ENCODE data around the gene CPSF4L. TPM values are rescaled to one million over a fixed set of nuclear protein-coding genes. Genes with fewer than 3 reads are reported as not detected.

CPSF4L gene
- total and polyA plus RNA-seq, 2 donors (not counting 3 experiments of a cell fraction or from before 2014, with no cell fraction given): not detected

DNA sequence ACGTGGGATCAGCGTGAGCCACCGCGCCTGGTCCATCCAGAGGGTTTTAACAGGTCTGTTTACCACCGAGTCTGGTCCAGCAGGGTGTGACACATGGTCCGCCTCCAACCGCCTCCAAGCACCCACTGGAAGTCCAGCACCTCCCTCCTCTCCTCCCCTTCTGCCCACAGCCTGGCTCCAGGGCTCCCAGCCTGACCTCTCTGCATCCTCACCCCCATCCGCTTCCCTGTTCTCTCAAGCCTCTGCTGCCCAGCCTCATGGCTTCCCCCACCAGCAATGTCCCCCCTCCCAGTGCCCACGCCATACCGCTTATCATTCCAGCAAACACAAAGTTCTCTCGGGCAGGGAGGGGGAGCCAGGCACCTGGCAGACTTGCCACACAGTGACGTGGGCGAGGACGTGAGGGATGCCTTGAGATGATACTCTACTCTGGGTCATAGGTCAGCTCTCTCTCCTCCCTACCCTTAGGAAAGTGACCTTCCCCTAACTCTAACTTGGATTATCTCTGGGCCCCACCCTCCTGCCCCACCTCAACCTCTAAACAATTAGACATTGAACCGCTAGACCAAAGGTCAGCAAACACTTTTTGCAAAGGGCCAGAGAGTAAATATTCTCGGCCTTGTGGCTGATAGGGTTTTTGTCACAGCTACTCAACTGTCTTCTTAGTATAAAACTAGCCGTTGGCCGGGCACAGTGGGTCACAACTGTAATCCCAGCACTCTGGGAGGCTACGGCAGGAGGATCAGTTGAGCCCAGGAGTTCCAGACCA is 27.0 kb upstream of the CPSF4L start:
- H3K9ac ChIP-seq (replicated peaks; ENCODE audit: extremely low read depth, insufficient read depth, low read length): no peak overlapping the region
- intact Hi-C loops (cut with micrococcal nuclease): no loop called here
- H3K9me3 ChIP-seq (replicated peaks; ENCODE audit: control insufficient read depth, insufficient read depth, low read length): no peaks in the 10 kb centered on the region
- no peaks in the 10 kb centered on the region for H4K20me1 ChIP-seq (replicated peaks; ENCODE audit: control insufficient read depth, extremely low read depth, insufficient read depth, low read length)
- H3K36me3 ChIP-seq (ENCODE audit: control insufficient read depth in 2 of 2, extremely low read depth in 1 of 2, insufficient read depth in 2 of 2, low read length in 2 of 2): peaks cover 0 to 8% of the 10 kb centered on the region in 2 experiments
- TF ChIP-seq, protein P1, sequence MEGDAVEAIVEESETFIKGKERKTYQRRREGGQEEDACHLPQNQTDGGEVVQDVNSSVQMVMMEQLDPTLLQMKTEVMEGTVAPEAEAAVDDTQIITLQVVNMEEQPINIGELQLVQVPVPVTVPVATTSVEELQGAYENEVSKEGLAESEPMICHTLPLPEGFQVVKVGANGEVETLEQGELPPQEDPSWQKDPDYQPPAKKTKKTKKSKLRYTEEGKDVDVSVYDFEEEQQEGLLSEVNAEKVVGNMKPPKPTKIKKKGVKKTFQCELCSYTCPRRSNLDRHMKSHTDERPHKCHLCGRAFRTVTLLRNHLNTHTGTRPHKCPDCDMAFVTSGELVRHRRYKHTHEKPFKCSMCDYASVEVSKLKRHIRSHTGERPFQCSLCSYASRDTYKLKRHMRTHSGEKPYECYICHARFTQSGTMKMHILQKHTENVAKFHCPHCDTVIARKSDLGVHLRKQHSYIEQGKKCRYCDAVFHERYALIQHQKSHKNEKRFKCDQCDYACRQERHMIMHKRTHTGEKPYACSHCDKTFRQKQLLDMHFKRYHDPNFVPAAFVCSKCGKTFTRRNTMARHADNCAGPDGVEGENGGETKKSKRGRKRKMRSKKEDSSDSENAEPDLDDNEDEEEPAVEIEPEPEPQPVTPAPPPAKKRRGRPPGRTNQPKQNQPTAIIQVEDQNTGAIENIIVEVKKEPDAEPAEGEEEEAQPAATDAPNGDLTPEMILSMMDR (IDR thresholded peaks at IDR 0.05; ENCODE audit: extremely low read depth in 1 of 2, insufficient read depth in 1 of 2, low read depth in 1 of 2, low read length in 2 of 2): no peak
- TF ChIP-seq EZH2 (IDR thresholded peaks at IDR 0.05; ENCODE audit: borderline replicate concordance, low read depth, low read length, severe bottlenecking) (no peak), FOS (IDR thresholded peaks at IDR 0.05; ENCODE audit: borderline replicate concordance, insufficient read depth, low read length) (no peak), POLR2AphosphoS5 (IDR thresholded peaks at IDR 0.05; ENCODE audit: insufficient read depth, low read depth, low read length) (no peak), POLR2A (IDR thresholded peaks at IDR 0.05; ENCODE audit: low read depth, low read length) (no peak), GATA2 (IDR thresholded peaks at IDR 0.05; ENCODE audit: insufficient read depth, insufficient read length, low read depth, low read length) (no peak), MYC (IDR thresholded peaks at IDR 0.05; ENCODE audit: low read depth, low read length) (no peak), MAX (IDR thresholded peaks at IDR 0.05; ENCODE audit: insufficient read depth, insufficient read length) (no peak), JUN (IDR thresholded peaks at IDR 0.05; ENCODE audit: borderline replicate concordance, insufficient read depth, insufficient read length, low read depth) (no peak)
- no peak overlapping the region for H3K4me3 ChIP-seq (replicated peaks in 1 of 3; ENCODE audit: insufficient read depth in 1 of 3, low read depth in 1 of 3, low read length in 3 of 3)
- no peaks in the 10 kb centered on the region for H3K27me3 ChIP-seq (ENCODE audit: control insufficient read depth in 2 of 2, insufficient read depth in 2 of 2, low read length in 2 of 2)
- no TSS peak for BruUV-seq (replicated peaks)
- DNase-seq (ENCODE audit: low read depth, low spot score) (no peak), FAIRE-seq (no peak)
- no peaks in the 10 kb centered on the region for H3K9me1 ChIP-seq (replicated peaks; ENCODE audit: control insufficient read depth, extremely low read depth, insufficient read depth, low read length)
- no peak overlapping the region for H2AFZ ChIP-seq (ENCODE audit: low read depth, low read length)
- dilution Hi-C loops (cut with MboI; ENCODE audit: extremely low pct_ligation_motif_present, low sequenced_read_pairs): no loop called here
- no peak overlapping the region for H3K4me2 ChIP-seq (ENCODE audit: insufficient read depth, low read length)
- ChIA-PET CTCF (no interaction called here), POLR2A (no interaction called here)
- H3K79me2 ChIP-seq (ENCODE audit: control insufficient read depth, insufficient read depth, low read length): peaks cover 38% of the 10 kb centered on the region
- H3K4me1 ChIP-seq (ENCODE audit: control insufficient read depth, extremely low read depth, insufficient read depth, low read length): peaks cover 25% of the 10 kb centered on the region
- H3K27ac ChIP-seq (ENCODE audit: insufficient read depth, low read depth, low read length): no peak overlapping the region

All from endothelial cell of umbilical vein (primary cell).